Natural killer cell (primary cell): ENCODE data around the gene FAM24B. TPM values are rescaled to one million over a fixed set of nuclear protein-coding genes. Genes with fewer than 3 reads are reported as not detected.
"Not testable (repeated sequence)": the region's sequence is repeated elsewhere in the genome, so short reads cannot be mapped to it uniquely, and the experiment has no call there.

Source experiments
- ATAC-seq, 3 donors: fragments of 150-1000 bp in 2 of 3; fragments of 200-7000 bp in 1 of 3; cut with Tn5 transposase; 1 replicate in 1 of 3; 2 replicates in 2 of 3; pipeline ENCODE4 v1.10.0; 2021; ENCODE audit warnings: mild to moderate bottlenecking in 2 of 3, moderate library complexity in 2 of 3
- DNase-seq, 2 donors: peaks; one replicate each; pipeline versions ENCODE4 v3.0.0 to v3.0.0-alpha.2; 2013 to 2021; ENCODE audit warnings: mixed read lengths in 1 of 2
- H3K27ac ChIP-seq: one replicate; pipeline ENCODE4 v1.5.1; 2013; ENCODE audit warnings: mild to moderate bottlenecking, low read length
- H3K27me3 ChIP-seq: one replicate; pipeline ENCODE4 v1.6.1; 2013; ENCODE audit warnings: low read length; ENCODE audit not compliant: control insufficient read depth, insufficient read depth
- H3K36me3 ChIP-seq: one replicate; pipeline ENCODE4 v1.6.1; 2013; ENCODE audit warnings: low read length; ENCODE audit not compliant: control insufficient read depth, insufficient read depth
- H3K4me1 ChIP-seq: one replicate; pipeline ENCODE4 v1.6.1; 2013; ENCODE audit warnings: low read length; ENCODE audit not compliant: control insufficient read depth, insufficient read depth
- H3K4me3 ChIP-seq: one replicate; pipeline ENCODE4 v1.5.1; 2013; ENCODE audit warnings: low read length
- H3K9me3 ChIP-seq: one replicate; pipeline ENCODE4 v1.6.1; 2013; ENCODE audit warnings: low read length; ENCODE audit not compliant: control insufficient read depth, insufficient read depth
- H3K27ac Mint-ChIP-seq, 2 donors: one replicate each; pipeline ENCODE4 v1.8.0; 2022; ENCODE audit warnings: mild to moderate bottlenecking in 2 of 2, mixed read lengths in 2 of 2, moderate library complexity in 1 of 2
- H3K27me3 Mint-ChIP-seq, 2 donors: one replicate each; pipeline ENCODE4 v1.8.0; 2022; ENCODE audit warnings: low read depth in 2 of 2, mixed read lengths in 2 of 2
- H3K36me3 Mint-ChIP-seq: one replicate; pipeline ENCODE4 v1.8.0; 2022; ENCODE audit warnings: mixed read lengths
- H3K4me1 Mint-ChIP-seq, 2 donors: one replicate each; pipeline ENCODE4 v1.8.0; 2022; ENCODE audit warnings: mixed read lengths in 2 of 2
- H3K4me3 Mint-ChIP-seq: one replicate; pipeline ENCODE4 v1.8.0; 2022; ENCODE audit warnings: mild to moderate bottlenecking, moderate library complexity, mixed read lengths
- H3K9me3 Mint-ChIP-seq, 2 donors: one replicate each; pipeline ENCODE4 v1.8.0; 2022; ENCODE audit warnings: mixed read lengths in 2 of 2
- WGBS: methylation state at CpG from one replicate; pipeline ENCODE4 v1.1.7; 2013; ENCODE audit warnings: missing lambda C conversion rate; ENCODE audit not compliant: insufficient coverage; 5-methylcytosine and 5-hydroxymethylcytosine counted together
- intact Hi-C: fragments of 100-400 bp; cut with micrococcal nuclease; formaldehyde crosslinking; loops from one replicate; pipeline ENCODE4 v1.14.2; 2022
- total RNA-seq, 4 donors: library from RNA; stranded (reverse); fragments of 120-200 nt in 1 of 4; gene quantifications; one replicate each; pipeline versions ENCODE4 v1.2.3 to v1.2.4, GENCODE V29; 2013 to 2022
- TF ChIP-seq, protein P1 (sequence below): fragments of 200-600 bp; IDR thresholded peaks from one replicate; pipeline ENCODE4 v1.8.0; 2022; ENCODE audit warnings: antibody characterized with exemption

Gene FAM24B
- total RNA-seq, 3 donors from 2014 or later (not counting 1 experiment from before 2014, with no cell fraction given): 6.1 to 12.6 (median 8.5) TPM

DNA sequence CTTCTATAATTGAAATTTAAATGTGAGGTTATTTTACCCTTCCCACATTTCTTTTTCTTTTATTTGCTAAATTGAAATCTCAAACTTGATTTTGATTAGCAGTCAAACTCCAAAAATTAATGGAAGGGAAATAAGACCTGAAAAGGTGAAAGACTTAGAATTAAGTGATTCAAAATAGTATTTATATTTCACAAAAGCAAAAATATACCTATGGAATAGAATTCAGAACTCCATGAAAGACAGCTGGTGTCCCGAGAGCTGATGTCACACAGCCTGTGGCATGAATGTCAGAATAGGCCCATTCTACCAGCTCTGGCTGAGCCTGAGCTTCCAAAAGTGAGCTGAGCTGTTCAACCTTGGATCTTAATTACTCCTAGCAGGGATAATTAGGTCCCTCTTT, 30.9 kb upstream of the FAM24B start, which contains the start of gene FAM24A:
TSS of gene FAM24A (plus strand) at position 301 of the 400 bp plus-strand sequence. CDS start 1,025 bp downstream, outside the sequence.
- no peaks in the 10 kb centered on the region for H3K36me3 ChIP-seq
- DNase-seq (no peak), ATAC-seq (no peak)
- no peaks in the 10 kb centered on the region for H3K4me1 ChIP-seq
- no peak within 1 kb of the TSS for H3K27ac ChIP-seq
- H3K27me3 Mint-ChIP-seq: peaks cover 8 to 23% of the 10 kb centered on the region in 2 donors
- TF ChIP-seq, protein P1, sequence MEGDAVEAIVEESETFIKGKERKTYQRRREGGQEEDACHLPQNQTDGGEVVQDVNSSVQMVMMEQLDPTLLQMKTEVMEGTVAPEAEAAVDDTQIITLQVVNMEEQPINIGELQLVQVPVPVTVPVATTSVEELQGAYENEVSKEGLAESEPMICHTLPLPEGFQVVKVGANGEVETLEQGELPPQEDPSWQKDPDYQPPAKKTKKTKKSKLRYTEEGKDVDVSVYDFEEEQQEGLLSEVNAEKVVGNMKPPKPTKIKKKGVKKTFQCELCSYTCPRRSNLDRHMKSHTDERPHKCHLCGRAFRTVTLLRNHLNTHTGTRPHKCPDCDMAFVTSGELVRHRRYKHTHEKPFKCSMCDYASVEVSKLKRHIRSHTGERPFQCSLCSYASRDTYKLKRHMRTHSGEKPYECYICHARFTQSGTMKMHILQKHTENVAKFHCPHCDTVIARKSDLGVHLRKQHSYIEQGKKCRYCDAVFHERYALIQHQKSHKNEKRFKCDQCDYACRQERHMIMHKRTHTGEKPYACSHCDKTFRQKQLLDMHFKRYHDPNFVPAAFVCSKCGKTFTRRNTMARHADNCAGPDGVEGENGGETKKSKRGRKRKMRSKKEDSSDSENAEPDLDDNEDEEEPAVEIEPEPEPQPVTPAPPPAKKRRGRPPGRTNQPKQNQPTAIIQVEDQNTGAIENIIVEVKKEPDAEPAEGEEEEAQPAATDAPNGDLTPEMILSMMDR: no peak
- no peak within 1 kb of the TSS for H3K4me3 Mint-ChIP-seq
- no peaks in the 10 kb centered on the region for H3K4me1 Mint-ChIP-seq
- no peaks in the 10 kb centered on the region for H3K9me3 Mint-ChIP-seq
- H3K27ac Mint-ChIP-seq: no peak within 1 kb of the TSS
- no peaks in the 10 kb centered on the region for H3K36me3 Mint-ChIP-seq
- no peak within 1 kb of the TSS for H3K4me3 ChIP-seq
- no peaks in the 10 kb centered on the region for H3K27me3 ChIP-seq
- no peaks in the 10 kb centered on the region for H3K9me3 ChIP-seq
- WGBS: 86% methylated on average over 1 of the region's 1 CpG
- intact Hi-C loops: no loop called here

DNA sequence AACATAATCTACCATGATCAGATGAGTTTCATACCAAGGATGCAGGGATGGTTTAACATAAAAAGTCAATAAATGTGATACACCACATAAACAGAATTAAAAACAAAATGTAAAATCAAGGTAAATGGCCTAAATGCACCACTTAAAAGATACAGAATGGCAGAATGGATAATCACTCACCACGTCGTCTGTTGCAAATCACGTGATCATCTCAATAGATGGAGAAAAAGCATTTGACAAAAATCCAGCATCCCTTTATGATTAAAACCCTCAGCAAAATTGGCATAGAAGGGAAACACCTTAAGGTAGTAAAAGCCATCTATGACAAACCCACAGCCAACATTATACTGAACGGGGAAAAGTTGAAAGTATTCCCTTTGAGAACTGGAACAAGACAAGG, 24.5 kb upstream of the FAM24B start:
- WGBS: 75% methylated on average over 4 of the region's 4 CpGs
- H3K27me3 Mint-ChIP-seq: peaks cover 24 to 62% of the 10 kb centered on the region in 2 donors
- H3K27ac ChIP-seq: not testable (repeated sequence)

GRCh38 chr10:122894261-122894944, 15.0 kb upstream of the FAM24B start:
- DNase-seq (no peak), ATAC-seq (no peak)
- H3K4me3 Mint-ChIP-seq: no peak overlapping the region
- 90% methylated on average over 5 of the region's 5 CpGs for WGBS
- H3K36me3 ChIP-seq: no peaks in the 10 kb centered on the region
- TF ChIP-seq, protein P1: no peak
- no peaks in the 10 kb centered on the region for H3K9me3 Mint-ChIP-seq
- H3K9me3 ChIP-seq: no peaks in the 10 kb centered on the region
- no peak overlapping the region for H3K27ac Mint-ChIP-seq
- H3K27me3 ChIP-seq: no peaks in the 10 kb centered on the region
- H3K4me1 Mint-ChIP-seq: no peaks in the 10 kb centered on the region
- no peak overlapping the region for H3K27ac ChIP-seq
- intact Hi-C loops: no loop called here
- H3K27me3 Mint-ChIP-seq: peaks cover 0 to 5% of the 10 kb centered on the region in 2 donors
- no peak overlapping the region for H3K4me3 ChIP-seq
- no peaks in the 10 kb centered on the region for H3K4me1 ChIP-seq
- H3K36me3 Mint-ChIP-seq: no peaks in the 10 kb centered on the region

More for the DNA sequence above, 24.5 kb upstream of the FAM24B start:
- H3K27ac Mint-ChIP-seq, H3K27me3 ChIP-seq, ATAC-seq, H3K4me3 ChIP-seq, DNase-seq, H3K4me3 Mint-ChIP-seq, H3K36me3 ChIP-seq, H3K36me3 Mint-ChIP-seq, H3K4me1 Mint-ChIP-seq, intact Hi-C loops, H3K9me3 Mint-ChIP-seq, H3K9me3 ChIP-seq, H3K4me1 ChIP-seq: not testable (repeated sequence)

- H3K27ac ChIP-seq: no peak overlapping the region
- H3K27ac Mint-ChIP-seq: no peak overlapping the region
- 86% methylated on average over 1 of the region's 1 CpG for WGBS
- TF ChIP-seq, protein P1: no peak
- H3K9me3 Mint-ChIP-seq: no peaks in the 10 kb centered on the region
- peaks cover 8% of the 10 kb centered on the region for H3K4me1 ChIP-seq
- H3K27me3 ChIP-seq: no peaks in the 10 kb centered on the region
- no peak for DNase-seq
- intact Hi-C loops: no loop called here
- H3K27me3 Mint-ChIP-seq: no peaks in the 10 kb centered on the region
- peaks cover 14 to 15% of the 10 kb centered on the region in 2 donors for H3K4me1 Mint-ChIP-seq
- no peaks in the 10 kb centered on the region for H3K36me3 ChIP-seq
- no peak overlapping the region for H3K4me3 ChIP-seq
- no peaks in the 10 kb centered on the region for H3K9me3 ChIP-seq
- no peak overlapping the region for H3K4me3 Mint-ChIP-seq
- no peak for ATAC-seq
- no peaks in the 10 kb centered on the region for H3K36me3 Mint-ChIP-seq
These were observed 4.8 kb upstream of the FAM24B start for GRCh38 chr10:122884166-122884565.
